A549 treated with GW870086 at 1 μM for 4 hours (cell line): ENCODE measurements around the gene ABCG2. TPM values are rescaled to one million over a fixed set of nuclear protein-coding genes. Genes with fewer than 3 reads are reported as not detected.

Source experiments
- total RNA-seq: library from RNA; stranded (reverse); fragments of 200-300 nt; extraction: Qiagen RNA extraction; gene quantifications from 5 replicates; pipeline ENCODE4 v1.2.3, GENCODE V29; 2022; ENCODE audit warnings: low read depth

The ABCG2 gene
- 18.2 to 21.9 TPM (median 18.7 TPM) in 5 replicates for total RNA-seq

DNA sequence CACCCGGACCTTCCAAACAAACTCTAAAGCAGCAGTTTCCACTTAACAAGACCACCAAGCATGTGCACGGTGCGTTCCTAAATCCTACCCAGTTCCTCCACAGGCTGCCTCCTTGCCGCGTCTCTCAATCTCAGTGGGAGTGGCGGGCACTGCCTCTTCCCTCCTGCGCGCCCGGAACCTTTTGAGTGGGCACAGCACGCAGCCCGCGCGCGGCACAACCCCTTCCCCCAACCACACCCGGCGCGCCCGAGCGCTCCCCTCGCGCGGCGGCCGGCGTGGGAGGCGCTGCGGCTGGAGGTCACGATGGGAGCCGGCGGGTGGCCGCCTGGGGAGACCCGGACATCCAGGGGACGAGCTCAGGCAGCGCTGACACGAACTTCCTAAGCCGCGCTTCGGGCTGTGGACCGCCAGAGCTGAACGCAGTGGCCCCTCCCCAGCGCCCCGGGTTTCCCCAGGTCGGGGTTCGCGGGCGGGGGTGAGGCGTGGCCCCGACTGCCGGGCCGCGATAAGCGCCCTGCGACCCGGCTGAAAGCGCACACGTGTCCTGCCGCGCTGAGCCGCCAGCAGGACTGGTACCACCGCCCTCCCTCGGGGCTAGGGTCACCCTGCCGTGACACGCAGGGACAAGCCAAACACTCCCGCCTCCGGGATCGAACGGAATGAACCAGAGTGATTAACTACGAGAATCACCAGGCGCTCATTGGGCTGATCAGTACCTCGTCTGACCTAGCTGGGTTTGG, at the start of gene ABCG2:
TSS of gene ABCG2 (minus strand) at position 151 of the 740 bp plus-strand sequence. CDS start 18,644 bp downstream, outside the sequence.

Other genes with a start within 250 kb of the ABCG2 start
- 152 to 194 TPM (median 161 TPM) in 5 replicates for gene SPP1, start 182.9 kb downstream of the ABCG2 start, total RNA-seq
- 14.4 to 22.3 TPM (median 19.3 TPM) in 5 replicates for gene PKD2, start 151.0 kb downstream of the ABCG2 start, total RNA-seq
- 0.39 to 1.0 TPM (median 0.64 TPM) in 5 replicates for gene PPM1K, start 125.9 kb upstream of the ABCG2 start, total RNA-seq
- gene HERC6, start 220.2 kb upstream of the ABCG2 start, total RNA-seq: 2.9 to 4.2 TPM (median 3.1 TPM) in 5 replicates